PC-3 (cell line): Measurements from ENCODE around the gene NTM. TPM values are rescaled to one million over a fixed set of nuclear protein-coding genes. Genes with fewer than 3 reads are reported as not detected.

Experiments used
- ATAC-seq: fragments of 200-7000 bp; cut with Tn5 transposase; 2 replicates; pipeline ENCODE4 v1.9.1; 2020; ENCODE audit warnings: mild to moderate bottlenecking, moderate library complexity
- BruUV-seq: library from RNA; stranded (reverse); fragments of 400-500 nt; replicated peaks from 2 replicates; lab custom pipeline; 2021; lab: Mats Ljungman, UMichigan
- CTCF ChIA-PET: fragments of 300-600 bp; sonication (Branson Sonifier 250); formaldehyde crosslinking; loops from one replicate; lab custom pipeline; 2022; ENCODE audit warnings: antibody characterized with exemption; lab: Charles Lee
- POLR2A ChIA-PET: fragments of 300-600 bp; sonication (Branson Sonifier 250); formaldehyde crosslinking; loops from one replicate; lab custom pipeline; 2022; ENCODE audit warnings: antibody characterized with exemption; ENCODE audit not compliant: unreplicated experiment; lab: Charles Lee
- DNase-seq: peaks from one replicate; pipeline ENCODE4 v3.0.0-alpha.2; 2015
- H2AFZ ChIP-seq: fragments of 300-600 bp; sonication (generic); 2 replicates; pipeline ENCODE4 v1.6.0; 2016; ENCODE audit warnings: antibody characterized with exemption, low read length
- H3F3A ChIP-seq: fragments of 300-600 bp; sonication (generic); one replicate; pipeline ENCODE4 v1.6.0; 2017; ENCODE audit warnings: antibody characterized with exemption, low read length, control low read depth, mild to moderate bottlenecking; ENCODE audit not compliant: unreplicated experiment
- H3K27ac ChIP-seq: fragments of 300-600 bp; sonication (generic); 2 replicates; pipeline ENCODE4 v1.5.1; 2016; ENCODE audit warnings: mild to moderate bottlenecking, low read length
- H3K27me3 ChIP-seq: fragments of 300-600 bp; sonication (generic); 2 replicates; pipeline ENCODE4 v1.6.1; 2016; ENCODE audit warnings: low read length, mixed read lengths
- H3K36me3 ChIP-seq: fragments of 300-600 bp; sonication (generic); 2 replicates; pipeline ENCODE4 v1.6.1; 2016; ENCODE audit warnings: low read depth, mixed run types, low read length, mixed read lengths
- H3K4me1 ChIP-seq: fragments of 300-600 bp; sonication (generic); 2 replicates; pipeline ENCODE4 v1.5.1; 2016; ENCODE audit warnings: low read length; ENCODE audit not compliant: insufficient read depth
- H3K4me2 ChIP-seq: fragments of 300-600 bp; sonication (generic); 2 replicates; pipeline ENCODE4 v1.6.0; 2016; ENCODE audit warnings: low read length
- H3K4me3 ChIP-seq: fragments of 300-600 bp; sonication (generic); 2 replicates; pipeline ENCODE4 v1.5.1; 2016; ENCODE audit warnings: mild to moderate bottlenecking, low read length, mixed read lengths
- H3K79me2 ChIP-seq: fragments of 300-600 bp; sonication (generic); 2 replicates; pipeline ENCODE4 v1.6.1; 2017; ENCODE audit warnings: low read length, mixed read lengths
- H3K9ac ChIP-seq: fragments of 300-600 bp; sonication (generic); 2 replicates; pipeline ENCODE4 v1.6.0; 2016; ENCODE audit warnings: mild to moderate bottlenecking, low read length
- H3K9me2 ChIP-seq: fragments of 300-600 bp; sonication (generic); replicated peaks from 2 replicates; pipeline ENCODE4 v1.6.1; 2016; ENCODE audit warnings: mixed run types, low read length, mixed read lengths
- H3K9me3 ChIP-seq: fragments of 300-600 bp; sonication (generic); 2 replicates; pipeline ENCODE4 v1.6.1; 2016; ENCODE audit warnings: low read length, mixed read lengths
- H4K20me1 ChIP-seq: fragments of 300-600 bp; sonication (generic); 2 replicates; pipeline ENCODE4 v1.6.1; 2016; ENCODE audit warnings: low read length, mixed read lengths
- EZH2 ChIP-seq: fragments of 300-600 bp; sonication (generic); IDR thresholded peaks from one replicate; pipeline ENCODE4 v1.6.1; 2017; ENCODE audit warnings: antibody characterized with exemption, mild to moderate bottlenecking, low read length; ENCODE audit not compliant: unreplicated experiment
- EZH2phosphoT487 ChIP-seq: fragments of 300-600 bp; sonication (generic); IDR thresholded peaks from 2 replicates; pipeline ENCODE4 v1.6.1; 2018; ENCODE audit warnings: mild to moderate bottlenecking, antibody characterized with exemption, low read length, borderline replicate concordance
- intact Hi-C: fragments of 100-400 bp; cut with micrococcal nuclease; formaldehyde crosslinking; loops from 2 replicates; pipeline ENCODE4 v1.9.0; 2023
- total RNA-seq: library from RNA; depleted of rRNA; stranded (reverse); fragments of >200 nt; gene quantifications from 2 replicates; pipeline ENCODE4 v1.2.3, GENCODE V29; 2014
- TF ChIP-seq, protein P1 (sequence below): fragments of 300-600 bp; sonication (generic); conservative IDR thresholded peaks from 2 replicates; pipeline ENCODE4 v1.5.1; 2017; ENCODE audit warnings: antibody characterized with exemption, low read depth, mild to moderate bottlenecking, low read length

NTM gene
- total RNA-seq, 1 experiment from 2014 or later, result not detected

DNA sequence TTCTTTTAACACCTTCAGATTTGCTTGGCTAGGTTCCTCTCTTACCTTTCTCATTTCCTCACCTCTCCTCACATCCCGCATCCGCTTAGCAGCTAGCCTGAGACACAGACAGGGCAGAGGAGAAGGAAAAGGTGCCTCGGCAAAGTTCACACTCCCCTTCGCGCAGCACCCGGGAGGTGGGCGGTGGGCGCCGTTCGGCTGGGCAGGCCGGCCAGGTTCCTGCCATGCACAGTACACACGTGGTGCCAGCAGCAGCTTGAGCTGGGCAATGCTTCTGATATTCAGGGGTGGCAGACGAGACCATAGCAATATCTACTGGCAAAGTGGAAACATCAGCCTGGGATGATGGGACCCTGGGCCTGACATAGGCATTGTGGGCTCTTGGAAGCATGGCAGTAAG, 3.3 kb downstream of the NTM start:
- Histone ChIP-seq H3K4me1 (no peaks in the 10 kb centered on the region), H3K79me2 (no peaks in the 10 kb centered on the region), H3K9me3 (no peaks in the 10 kb centered on the region), H4K20me1 (no peaks in the 10 kb centered on the region), H2AFZ (no peak overlapping the region), H3K4me2 (no peak overlapping the region), H3K9me2 (no peaks in the 10 kb centered on the region), H3K36me3 (no peaks in the 10 kb centered on the region), H3K9ac (no peak overlapping the region), H3F3A (no peaks in the 10 kb centered on the region), H3K27me3 (peaks cover 87% of the 10 kb centered on the region), H3K27ac (no peak overlapping the region), H3K4me3 (no peak overlapping the region)
- POLR2A ChIA-PET, result no interaction called here
- intact Hi-C loops, result no loop called here
- BruUV-seq, result no TSS peak
- no peak for DNase-seq
- CTCF ChIA-PET, result no interaction called here
- ATAC-seq, result no peak
- TF ChIP-seq EZH2phosphoT487 (no peak), EZH2 (no peak)
- TF ChIP-seq, protein P1, sequence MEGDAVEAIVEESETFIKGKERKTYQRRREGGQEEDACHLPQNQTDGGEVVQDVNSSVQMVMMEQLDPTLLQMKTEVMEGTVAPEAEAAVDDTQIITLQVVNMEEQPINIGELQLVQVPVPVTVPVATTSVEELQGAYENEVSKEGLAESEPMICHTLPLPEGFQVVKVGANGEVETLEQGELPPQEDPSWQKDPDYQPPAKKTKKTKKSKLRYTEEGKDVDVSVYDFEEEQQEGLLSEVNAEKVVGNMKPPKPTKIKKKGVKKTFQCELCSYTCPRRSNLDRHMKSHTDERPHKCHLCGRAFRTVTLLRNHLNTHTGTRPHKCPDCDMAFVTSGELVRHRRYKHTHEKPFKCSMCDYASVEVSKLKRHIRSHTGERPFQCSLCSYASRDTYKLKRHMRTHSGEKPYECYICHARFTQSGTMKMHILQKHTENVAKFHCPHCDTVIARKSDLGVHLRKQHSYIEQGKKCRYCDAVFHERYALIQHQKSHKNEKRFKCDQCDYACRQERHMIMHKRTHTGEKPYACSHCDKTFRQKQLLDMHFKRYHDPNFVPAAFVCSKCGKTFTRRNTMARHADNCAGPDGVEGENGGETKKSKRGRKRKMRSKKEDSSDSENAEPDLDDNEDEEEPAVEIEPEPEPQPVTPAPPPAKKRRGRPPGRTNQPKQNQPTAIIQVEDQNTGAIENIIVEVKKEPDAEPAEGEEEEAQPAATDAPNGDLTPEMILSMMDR, result no peak

DNA sequence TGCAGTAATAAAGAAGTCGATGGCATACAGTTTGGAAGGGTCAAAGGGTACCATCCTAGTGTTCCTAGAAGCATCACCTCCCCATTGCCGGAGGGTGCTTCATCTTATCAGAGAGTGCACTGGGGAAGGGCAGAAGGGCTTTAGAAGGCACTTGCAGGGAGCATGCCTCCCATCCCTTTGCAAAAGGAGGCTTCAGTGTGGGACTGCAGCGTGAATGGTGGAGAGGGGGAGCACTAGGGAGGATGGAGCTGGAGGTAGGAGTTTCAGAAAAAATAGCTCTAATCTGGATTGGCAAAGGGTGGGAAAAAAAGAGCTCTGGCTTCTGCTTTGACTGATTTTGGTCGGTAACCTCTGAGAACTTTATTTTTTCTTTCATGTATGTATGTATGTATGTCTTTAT, 5.0 kb downstream of the NTM start:
- Histone ChIP-seq H3K9me2 (no peaks in the 10 kb centered on the region), H4K20me1 (no peaks in the 10 kb centered on the region), H3K4me3 (no peak overlapping the region), H3K79me2 (no peaks in the 10 kb centered on the region), H3K9ac (no peak overlapping the region), H3K36me3 (no peaks in the 10 kb centered on the region), H3F3A (no peaks in the 10 kb centered on the region), H2AFZ (no peak overlapping the region), H3K27ac (no peak overlapping the region), H3K4me2 (no peak overlapping the region), H3K9me3 (no peaks in the 10 kb centered on the region), H3K4me1 (no peaks in the 10 kb centered on the region), H3K27me3 (peaks cover 82% of the 10 kb centered on the region)
- DNase-seq, result no peak
- TF ChIP-seq EZH2, result no peak
- no peak for TF ChIP-seq EZH2phosphoT487
- TF ChIP-seq, protein P1, result no peak
- ChIA-PET POLR2A (no interaction called here), CTCF (no interaction called here)
- no TSS peak for BruUV-seq
- intact Hi-C loops, result no loop called here
- no peak for ATAC-seq

DNA sequence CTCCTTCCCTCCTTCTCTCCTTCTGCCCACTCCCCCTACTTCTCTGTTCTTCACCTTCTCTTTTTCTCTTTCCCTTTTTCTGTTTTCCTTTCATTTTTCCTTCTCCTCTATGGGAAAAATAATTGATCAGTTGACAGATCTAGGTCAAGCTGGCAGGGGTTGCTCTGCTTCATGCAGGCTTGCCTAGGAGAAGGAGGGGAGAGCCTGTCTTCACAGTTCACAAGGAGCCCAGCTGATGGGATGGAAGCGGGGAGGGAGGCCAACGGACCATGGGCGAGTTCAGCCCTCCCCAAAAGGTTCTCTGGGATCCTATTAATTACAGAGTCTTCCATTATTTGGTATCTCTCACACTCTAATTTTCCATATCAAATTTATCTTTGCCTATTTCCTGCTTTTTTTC, 5.5 kb downstream of the NTM start:
- CTCF ChIA-PET, result no interaction called here
- Histone ChIP-seq H3K9ac (no peak overlapping the region), H3K4me2 (no peak overlapping the region), H3K9me3 (no peaks in the 10 kb centered on the region), H2AFZ (no peak overlapping the region), H3K4me3 (no peak overlapping the region), H3K4me1 (no peaks in the 10 kb centered on the region), H3K79me2 (no peaks in the 10 kb centered on the region), H3F3A (no peaks in the 10 kb centered on the region), H3K27me3 (peaks cover 82% of the 10 kb centered on the region), H3K9me2 (no peaks in the 10 kb centered on the region), H3K36me3 (no peaks in the 10 kb centered on the region), H4K20me1 (no peaks in the 10 kb centered on the region), H3K27ac (no peak overlapping the region)
- no peak for ATAC-seq
- TF ChIP-seq EZH2 (no peak), EZH2phosphoT487 (no peak)
- TF ChIP-seq, protein P1, result no peak
- DNase-seq, result no peak
- BruUV-seq, result no TSS peak
- intact Hi-C loops, result no loop called here
- POLR2A ChIA-PET, result no interaction called here
